Lower lobe of right lung (tissue), 2 donors: ENCODE data around the gene TSPAN16. TPM values are rescaled to one million over a fixed set of nuclear protein-coding genes. Genes with fewer than 3 reads are reported as not detected.

Experiments used
- ATAC-seq, 2 donors: fragments of 200-7000 bp; cut with Tn5 transposase; one replicate each; pipeline ENCODE4 v1.9.1; 2020 to 2022; ENCODE audit warnings: mild to moderate bottlenecking in 2 of 2, moderate library complexity in 2 of 2
- DNase-seq: peaks from one replicate; pipeline ENCODE4 v3.0.0-alpha.2; 2020
- H3K27ac ChIP-seq: fragments of 200-600 bp; one replicate; pipeline ENCODE4 v1.8.0; 2022
- H3K27me3 ChIP-seq: fragments of 200-600 bp; one replicate; pipeline ENCODE4 v1.8.0; 2022; ENCODE audit warnings: low read depth
- H3K36me3 ChIP-seq: fragments of 200-600 bp; one replicate; pipeline ENCODE4 v1.8.0; 2022; ENCODE audit warnings: mild to moderate bottlenecking
- H3K4me1 ChIP-seq: fragments of 200-600 bp; one replicate; pipeline ENCODE4 v1.8.0; 2022
- H3K4me3 ChIP-seq: fragments of 200-600 bp; one replicate; pipeline ENCODE4 v1.8.0; 2022; ENCODE audit warnings: mild to moderate bottlenecking
- H3K9me3 ChIP-seq: fragments of 200-600 bp; one replicate; pipeline ENCODE4 v1.8.0; 2022
- intact Hi-C: fragments of 100-400 bp; cut with DNase I; formaldehyde crosslinking; loops from one replicate; pipeline ENCODE4 v1.11.0; 2022
- total RNA-seq: library from RNA; stranded (reverse); fragmentation: NEBNext Ultra II Directional; extraction: Animal tissue kit (Norgen Biotek cat#: 25700); gene quantifications from one replicate; pipeline ENCODE4 v1.2.1, GENCODE V29; 2021
- TF ChIP-seq, protein P1 (sequence below): fragments of 200-600 bp; IDR thresholded peaks from one replicate; pipeline ENCODE4 v1.8.0; 2022; ENCODE audit warnings: antibody characterized with exemption, mild to moderate bottlenecking
- donor health status: DM: no; HTN: yes; CAD: no; lungs with severe emphysema.

TSPAN16 gene
- total RNA-seq, 1 donor from 2014 or later: not detected

- no peaks in the 10 kb centered on the region for H3K9me3 ChIP-seq
- DNase-seq (no peak), ATAC-seq (no peak)
- intact Hi-C loops: no loop called here
- peaks cover 58% of the 10 kb centered on the region for H3K36me3 ChIP-seq
- H3K4me1 ChIP-seq: peaks cover 50% of the 10 kb centered on the region
- H3K27ac ChIP-seq: no peak overlapping the region
- no peaks in the 10 kb centered on the region for H3K27me3 ChIP-seq
- H3K4me3 ChIP-seq: no peak overlapping the region
- TF ChIP-seq, protein P1, sequence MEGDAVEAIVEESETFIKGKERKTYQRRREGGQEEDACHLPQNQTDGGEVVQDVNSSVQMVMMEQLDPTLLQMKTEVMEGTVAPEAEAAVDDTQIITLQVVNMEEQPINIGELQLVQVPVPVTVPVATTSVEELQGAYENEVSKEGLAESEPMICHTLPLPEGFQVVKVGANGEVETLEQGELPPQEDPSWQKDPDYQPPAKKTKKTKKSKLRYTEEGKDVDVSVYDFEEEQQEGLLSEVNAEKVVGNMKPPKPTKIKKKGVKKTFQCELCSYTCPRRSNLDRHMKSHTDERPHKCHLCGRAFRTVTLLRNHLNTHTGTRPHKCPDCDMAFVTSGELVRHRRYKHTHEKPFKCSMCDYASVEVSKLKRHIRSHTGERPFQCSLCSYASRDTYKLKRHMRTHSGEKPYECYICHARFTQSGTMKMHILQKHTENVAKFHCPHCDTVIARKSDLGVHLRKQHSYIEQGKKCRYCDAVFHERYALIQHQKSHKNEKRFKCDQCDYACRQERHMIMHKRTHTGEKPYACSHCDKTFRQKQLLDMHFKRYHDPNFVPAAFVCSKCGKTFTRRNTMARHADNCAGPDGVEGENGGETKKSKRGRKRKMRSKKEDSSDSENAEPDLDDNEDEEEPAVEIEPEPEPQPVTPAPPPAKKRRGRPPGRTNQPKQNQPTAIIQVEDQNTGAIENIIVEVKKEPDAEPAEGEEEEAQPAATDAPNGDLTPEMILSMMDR: no peak
Measured at GRCh38 chr19:11251217-11251616, 44.7 kb upstream of the TSPAN16 start.

DNA sequence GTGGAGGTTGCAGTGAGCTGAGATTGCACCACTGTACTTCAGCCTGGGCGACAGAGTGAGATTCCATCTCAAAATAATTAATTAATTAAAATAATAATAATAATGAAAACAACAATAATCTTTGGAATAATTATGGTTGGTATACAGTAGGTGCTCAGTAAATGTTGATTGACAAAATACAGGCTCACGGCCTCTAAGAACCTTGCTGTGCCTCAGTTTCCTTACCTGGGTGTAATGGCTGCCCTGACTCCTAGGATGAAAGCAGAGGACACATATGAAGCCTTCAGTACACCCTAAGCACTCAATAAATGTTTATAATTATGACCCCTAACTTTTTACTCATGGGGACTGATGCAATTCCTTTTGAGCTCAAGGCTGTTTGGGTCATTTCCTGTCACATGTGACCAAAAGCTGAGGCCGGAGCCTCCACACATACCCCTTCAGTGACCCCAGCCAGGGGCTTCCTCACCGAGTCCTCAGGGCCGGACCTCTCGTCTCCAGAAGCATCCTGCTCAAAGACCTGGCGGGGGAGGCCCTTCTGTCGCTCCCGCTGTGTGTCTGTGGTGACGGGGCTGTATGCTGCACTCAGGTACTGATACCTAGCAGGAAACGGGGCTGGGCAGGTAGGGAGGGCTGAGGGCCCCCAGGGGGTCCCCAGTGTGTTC, 44.2 kb upstream of the TSPAN16 start:
- TF ChIP-seq, protein P1: no peak
- ATAC-seq (no peak), DNase-seq (no peak)
- peaks cover 53% of the 10 kb centered on the region for H3K36me3 ChIP-seq
- no peaks in the 10 kb centered on the region for H3K27me3 ChIP-seq
- no peaks in the 10 kb centered on the region for H3K9me3 ChIP-seq
- no peak overlapping the region for H3K27ac ChIP-seq
- H3K4me3 ChIP-seq: no peak overlapping the region
- intact Hi-C loops: no loop called here
- H3K4me1 ChIP-seq: peaks cover 50% of the 10 kb centered on the region

GRCh38 chr19:11252665-11253355, 43.1 kb upstream of the TSPAN16 start:
- Histone ChIP-seq H3K36me3 (peaks cover 45% of the 10 kb centered on the region), H3K27me3 (no peaks in the 10 kb centered on the region), H3K9me3 (no peaks in the 10 kb centered on the region), H3K27ac (peak overlapping the region; percentile 72), H3K4me3 (no peak overlapping the region), H3K4me1 (peaks cover 45% of the 10 kb centered on the region)
- peak; percentile 13 to 20 for ATAC-seq
- intact Hi-C loops: no loop called here
- TF ChIP-seq, protein P1: no peak
- DNase-seq: no peak

DNA sequence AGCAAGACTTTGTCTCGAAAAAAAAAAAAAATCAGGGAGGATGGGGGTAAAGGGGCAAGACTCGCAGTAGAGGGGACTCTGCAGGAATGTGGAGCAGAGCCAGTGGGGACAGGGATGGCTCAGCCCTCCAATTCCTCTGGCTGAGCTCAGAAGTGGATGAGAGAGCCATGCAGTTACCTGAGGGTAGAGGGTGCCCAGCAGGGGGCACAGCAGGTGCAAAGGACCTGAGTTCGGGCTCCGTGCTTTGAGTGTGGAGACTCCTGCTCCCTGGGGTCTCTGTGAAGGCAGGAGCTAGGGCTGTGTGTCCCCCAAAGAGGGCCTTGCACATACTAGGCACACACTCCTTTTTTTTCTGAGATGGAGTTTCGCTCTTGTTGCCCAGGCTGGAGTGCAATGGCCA, 41.3 kb upstream of the TSPAN16 start:
- H3K4me1 ChIP-seq: peaks cover 35% of the 10 kb centered on the region
- peaks cover 34% of the 10 kb centered on the region for H3K36me3 ChIP-seq
- no peak overlapping the region for H3K4me3 ChIP-seq
- TF ChIP-seq, protein P1: no peak
- intact Hi-C loops: no loop called here
- peak overlapping the region; percentile 36 for H3K27ac ChIP-seq
- H3K9me3 ChIP-seq: no peaks in the 10 kb centered on the region
- ATAC-seq: peak in 1 of 2 donors; percentile 6
- no peak for DNase-seq
- no peaks in the 10 kb centered on the region for H3K27me3 ChIP-seq

GRCh38 chr19:11256189-11256588, 39.8 kb upstream of the TSPAN16 start:
- intact Hi-C loops: no loop called here
- Histone ChIP-seq H3K9me3 (no peaks in the 10 kb centered on the region), H3K27me3 (no peaks in the 10 kb centered on the region), H3K4me1 (peaks cover 35% of the 10 kb centered on the region), H3K36me3 (peaks cover 22% of the 10 kb centered on the region), H3K4me3 (no peak overlapping the region), H3K27ac (peak overlapping the region; percentile 36)
- ATAC-seq (peak; percentile 25 to 45), DNase-seq (no peak)
- TF ChIP-seq, protein P1: no peak
